NCI-H2196 (cell line): Measurements from ENCODE around the gene JAZF1.

Source experiments
- DNase-seq: peaks from one replicate; lab custom pipeline; 2025; ENCODE audit not compliant: unreplicated experiment; lab: John Stamatoyannopoulos, UW

The JAZF1 gene

DNA sequence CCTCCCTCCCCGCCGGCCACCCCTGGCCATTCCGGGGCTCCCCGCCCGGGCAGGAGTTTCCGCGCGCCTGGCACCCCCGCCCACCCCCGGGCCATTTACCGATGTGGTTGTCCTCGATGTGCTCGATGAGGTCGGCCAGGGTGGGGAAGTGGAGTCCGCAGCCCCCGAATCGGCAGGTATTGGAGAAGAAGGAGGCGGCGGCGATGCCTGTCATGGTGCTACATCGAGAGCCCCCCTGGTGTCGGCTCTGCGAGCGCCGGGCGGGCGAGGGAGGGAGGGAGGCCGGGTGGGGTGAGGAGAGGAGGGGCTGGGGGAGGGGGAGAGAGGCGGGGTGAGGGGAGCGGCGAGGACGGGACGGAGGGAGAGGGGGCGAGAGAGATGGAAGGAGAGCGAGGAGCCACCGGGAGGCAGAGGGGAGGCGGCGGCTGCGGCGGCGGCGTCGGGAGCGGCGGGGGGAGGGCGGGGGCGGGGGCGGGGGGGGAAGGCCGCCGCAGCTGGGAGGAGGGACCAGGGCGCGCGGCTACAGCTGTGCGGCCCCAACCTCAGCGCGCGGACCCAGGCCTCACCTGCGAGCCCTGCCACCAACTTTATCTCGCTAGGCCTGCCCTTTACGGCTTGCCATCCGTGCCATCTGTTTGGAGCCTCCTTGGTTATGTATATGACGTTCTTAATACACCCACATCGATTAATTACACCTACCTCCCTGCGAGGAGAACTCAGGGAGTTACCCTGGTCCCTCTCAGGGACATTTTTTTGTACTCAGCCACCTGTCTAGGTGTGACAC is at the start of gene JAZF1:
Gene JAZF1 (minus strand): TSS at position 432 of the 784 bp plus-strand sequence.
- DNase-seq, result peak; percentile 26

DNA sequence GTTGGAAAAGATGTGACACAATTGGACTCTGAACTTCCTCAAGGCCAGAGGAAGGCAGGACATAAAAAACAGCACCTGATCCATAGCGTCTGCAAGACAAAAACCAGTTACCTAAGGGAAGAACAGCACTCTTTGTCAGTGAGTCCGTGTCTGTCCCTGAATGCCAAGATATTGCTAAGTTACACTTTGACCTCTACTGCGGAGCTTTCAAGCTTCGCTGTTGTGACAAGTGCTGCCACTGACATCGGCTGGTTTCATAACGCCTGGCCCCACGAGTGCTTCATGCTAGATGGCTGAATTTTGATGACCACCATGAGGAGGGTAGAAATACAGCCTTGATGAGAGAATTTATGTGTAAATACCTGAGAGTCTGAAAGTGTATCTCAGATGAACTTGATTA is 49.7 kb upstream of the JAZF1 start:
- DNase-seq, result no peak

DNA sequence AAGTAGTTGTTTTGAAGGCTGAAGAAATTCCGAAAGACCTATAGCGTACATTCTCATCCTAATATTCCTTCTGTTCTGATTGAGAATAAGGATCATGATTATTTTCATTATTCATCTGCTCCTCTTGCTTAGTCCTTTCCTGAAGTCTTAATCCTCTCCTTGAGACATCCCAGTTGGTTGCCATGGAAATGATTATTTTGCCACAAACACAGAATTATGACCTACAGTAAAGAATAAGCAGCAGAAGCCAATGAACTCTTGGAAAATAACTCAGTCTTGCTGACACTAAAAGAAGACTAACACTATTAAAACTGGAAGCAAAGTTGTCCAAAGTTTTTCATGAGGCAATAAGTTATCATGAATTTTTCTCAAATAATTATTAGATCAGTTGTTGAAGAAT is 47.8 kb upstream of the JAZF1 start:
- DNase-seq, result no peak

DNA sequence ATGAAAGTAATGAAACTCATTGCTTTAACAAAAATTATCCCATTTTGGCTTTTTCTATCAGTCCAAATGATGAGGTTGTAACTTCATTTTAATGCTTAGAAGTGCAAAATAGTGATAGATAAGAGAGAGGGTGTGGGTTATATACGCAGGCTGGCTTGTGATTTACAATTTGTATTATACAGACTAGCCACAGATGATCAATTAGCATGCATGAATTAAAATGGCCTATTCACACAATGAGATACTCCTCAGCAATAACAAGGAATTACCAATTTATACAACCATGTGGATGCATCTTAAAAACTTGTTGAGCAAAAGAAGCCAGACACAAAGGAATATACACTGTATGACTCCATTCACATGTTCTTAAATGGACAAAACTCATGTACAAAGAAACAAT is 45.4 kb upstream of the JAZF1 start:
- no peak for DNase-seq

DNA sequence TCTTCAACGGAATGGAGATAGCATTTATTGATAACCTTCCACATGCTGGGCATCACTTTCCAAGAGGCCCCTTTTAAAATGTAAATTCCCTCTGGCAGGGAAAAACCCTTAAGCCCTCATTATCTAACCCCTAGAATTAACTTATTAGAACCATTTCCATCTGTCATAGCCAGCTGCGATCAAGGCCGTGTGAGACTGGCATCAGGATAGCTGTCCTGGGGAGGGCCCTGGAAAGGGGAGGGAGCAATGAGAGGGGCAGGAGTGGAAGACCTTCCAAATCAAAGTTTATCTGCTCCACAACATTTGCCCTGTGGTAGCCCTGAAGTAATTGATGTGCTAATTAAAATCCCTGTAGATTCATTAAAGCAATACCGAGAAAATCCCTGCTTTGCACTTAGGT is 45.0 kb upstream of the JAZF1 start:
- DNase-seq, result no peak

DNA sequence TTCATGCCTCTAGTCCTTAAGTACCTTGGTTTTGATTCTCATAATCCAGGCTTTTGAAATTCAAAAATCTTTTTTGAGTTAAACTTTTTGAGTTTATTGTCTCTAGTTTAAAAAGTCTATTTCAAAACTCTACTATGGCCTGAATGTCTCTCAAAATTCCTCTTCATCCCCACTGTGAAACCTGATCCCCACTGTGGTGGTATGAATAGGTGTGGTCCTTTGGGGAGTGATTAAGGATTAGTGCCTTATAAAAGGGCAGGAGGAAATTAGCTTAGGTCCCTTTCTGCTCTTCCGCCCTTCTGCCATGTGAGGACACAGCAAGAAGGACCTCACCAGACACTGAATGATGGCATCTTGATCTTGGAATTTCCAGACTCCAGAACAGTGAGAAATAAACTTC is 44.1 kb upstream of the JAZF1 start:
- no peak for DNase-seq

DNA sequence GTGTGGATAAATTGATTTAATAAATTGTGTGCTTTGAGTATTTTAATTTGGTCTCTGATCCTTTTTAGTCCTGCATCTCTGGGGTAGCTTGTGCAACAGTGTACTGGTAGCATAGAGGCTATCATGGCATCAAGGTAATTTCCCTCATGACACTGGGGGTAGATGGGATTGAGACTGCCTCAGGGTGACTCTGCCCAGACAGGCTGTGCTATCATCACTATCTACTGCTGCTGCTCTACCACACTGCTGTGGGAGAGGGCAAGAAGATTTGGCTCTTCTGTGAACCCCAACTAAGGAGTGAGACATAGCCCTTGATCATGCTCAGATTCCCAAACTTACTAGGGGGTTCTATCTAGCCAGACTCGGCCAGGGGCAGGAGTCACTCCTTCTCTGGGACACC is 43.6 kb upstream of the JAZF1 start:
- DNase-seq, result no peak

DNA sequence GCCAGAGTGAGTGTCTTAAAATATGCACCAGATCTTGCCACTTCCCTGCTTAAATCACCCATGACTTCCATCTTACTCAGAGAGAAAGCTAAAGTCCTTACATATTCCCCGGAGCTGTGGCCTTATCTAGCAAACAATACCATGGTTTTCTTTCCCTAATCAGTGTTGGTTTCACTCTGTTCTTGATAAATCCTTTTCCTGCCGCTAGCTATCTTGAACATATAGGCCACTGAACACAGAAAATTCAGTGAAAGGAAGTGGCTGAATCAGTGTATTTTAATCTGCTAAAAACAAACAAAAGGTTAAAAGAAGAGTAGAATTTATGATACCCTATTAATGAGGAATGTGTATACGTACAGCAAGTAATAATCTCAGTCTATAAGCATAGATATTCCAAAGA is 42.0 kb upstream of the JAZF1 start:
- no peak for DNase-seq

DNA sequence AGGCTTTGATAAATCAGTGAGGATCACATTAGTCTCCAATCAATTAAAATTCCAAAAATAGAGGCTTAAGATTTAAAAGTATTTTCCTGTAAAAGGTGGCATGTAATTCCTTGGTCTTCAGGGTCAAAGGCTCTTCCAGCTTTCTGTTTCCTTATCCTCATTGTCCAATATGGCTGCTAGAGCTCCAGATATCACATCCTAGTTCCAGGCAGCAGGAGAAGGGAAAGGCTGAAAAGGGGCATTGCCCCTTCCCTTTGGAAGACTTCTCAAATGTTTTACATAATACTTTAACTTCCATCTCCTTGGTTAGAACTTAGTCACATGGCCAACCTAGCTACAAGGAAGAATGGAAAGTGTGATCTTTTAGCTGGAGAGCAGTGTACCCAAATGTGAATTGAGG is 39.2 kb upstream of the JAZF1 start:
- no peak for DNase-seq

DNA sequence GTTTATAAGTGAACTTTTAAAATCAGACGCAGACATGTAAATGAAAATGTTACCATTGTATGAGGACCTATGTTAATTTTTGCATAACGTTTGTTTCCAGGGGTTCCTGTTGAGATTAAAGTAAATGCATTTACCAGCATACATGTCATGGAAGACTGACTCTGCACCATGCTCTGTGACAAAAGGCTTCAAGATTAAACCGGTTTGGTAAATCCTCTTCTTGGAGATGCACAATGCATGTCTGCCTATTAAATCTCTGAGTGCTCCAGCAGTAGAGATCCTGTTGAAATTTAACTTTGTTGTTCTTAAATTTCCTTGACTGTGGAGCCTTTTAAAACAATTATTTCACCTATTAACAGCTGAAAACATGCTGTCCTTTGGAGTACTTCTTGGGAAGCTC is 36.5 kb upstream of the JAZF1 start:
- no peak for DNase-seq

DNA sequence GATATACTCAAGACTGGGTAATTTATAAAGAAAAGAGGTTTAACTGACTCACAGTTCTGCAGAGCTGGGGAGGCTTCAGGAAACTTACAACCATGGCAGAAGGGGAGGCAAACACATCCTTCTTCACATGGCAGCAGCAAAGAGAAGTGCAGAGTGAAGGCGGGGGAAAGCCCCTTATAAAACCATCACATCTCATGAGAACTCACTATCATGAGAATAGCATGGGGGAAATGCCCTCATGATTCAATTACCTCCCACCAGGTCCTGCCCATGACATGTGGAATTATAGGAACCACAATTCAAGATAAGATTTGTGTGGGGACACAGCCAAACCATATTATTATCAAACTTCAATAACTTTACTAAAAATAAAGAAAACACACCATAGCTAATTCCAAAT is 30.4 kb upstream of the JAZF1 start:
- DNase-seq, result no peak

DNA sequence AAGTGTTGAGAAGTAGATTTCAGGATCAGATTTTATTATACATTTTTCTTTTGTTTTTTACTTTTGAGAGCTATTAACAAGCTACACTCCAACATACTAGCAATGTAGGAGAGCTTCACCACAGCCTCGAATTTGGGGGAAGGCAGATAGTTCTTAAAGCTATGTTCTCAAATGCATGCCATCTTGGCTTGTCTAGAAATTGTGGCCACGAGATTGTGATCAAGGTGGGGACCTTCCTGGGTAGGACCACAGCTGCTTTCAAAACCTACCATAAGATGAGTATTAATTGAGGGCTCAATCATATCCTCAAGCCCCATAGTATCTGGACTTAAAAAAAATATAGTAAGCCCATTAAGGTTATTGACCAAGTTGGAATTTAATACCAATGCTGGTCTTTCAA is 27.9 kb upstream of the JAZF1 start:
- DNase-seq, result no peak

DNA sequence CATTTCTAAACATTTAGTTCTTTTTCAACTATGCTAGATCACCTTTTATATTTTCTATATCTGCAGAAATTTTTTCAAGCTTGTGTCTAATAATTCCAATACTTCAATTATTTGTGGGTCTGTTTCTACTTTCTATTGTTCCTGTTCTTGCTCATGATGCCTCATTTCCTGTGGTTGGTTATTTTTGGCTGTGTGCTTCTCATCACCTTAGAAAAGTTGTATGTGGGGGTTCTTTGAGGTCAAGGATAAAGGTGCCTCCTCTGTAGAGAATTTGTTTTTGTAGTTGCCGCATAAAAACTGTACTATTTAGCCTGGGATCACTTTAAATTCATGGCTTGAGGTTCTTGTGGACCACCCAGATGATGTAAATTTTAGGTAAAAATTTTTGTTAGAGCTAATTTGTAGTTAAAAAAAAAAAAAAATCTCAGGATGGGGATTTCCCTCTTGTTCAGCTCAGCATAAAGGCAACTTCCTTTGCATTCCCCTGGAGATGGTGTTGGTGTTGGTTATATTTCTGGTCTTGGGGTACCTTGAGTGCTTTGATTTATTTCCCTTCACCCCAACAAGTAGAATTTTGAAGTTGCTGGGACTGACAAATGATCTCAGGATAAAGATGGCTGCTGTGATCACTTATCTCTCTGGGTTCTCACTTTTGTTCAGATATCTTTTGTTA is 27.0 kb upstream of the JAZF1 start:
- no peak for DNase-seq

DNA sequence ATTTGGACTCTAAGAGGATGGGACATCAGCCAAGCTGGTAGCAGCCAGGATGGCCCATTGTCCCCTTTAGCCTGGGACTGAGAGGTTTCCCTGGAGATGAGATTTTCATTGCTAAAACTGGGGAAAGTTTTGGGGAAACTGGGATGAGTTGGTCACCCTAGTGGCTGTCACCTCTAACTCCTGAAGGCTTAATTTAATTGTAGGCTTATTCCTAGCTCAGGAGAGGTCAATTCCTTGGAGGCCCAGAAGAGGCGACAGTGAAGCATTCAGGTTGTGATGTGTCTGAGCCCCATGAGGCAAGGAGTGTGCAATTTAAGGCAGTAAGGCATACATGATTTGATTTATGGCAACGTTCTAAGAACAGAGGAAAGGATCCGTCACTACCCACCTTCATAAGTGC is 24.9 kb upstream of the JAZF1 start:
- DNase-seq, result no peak

DNA sequence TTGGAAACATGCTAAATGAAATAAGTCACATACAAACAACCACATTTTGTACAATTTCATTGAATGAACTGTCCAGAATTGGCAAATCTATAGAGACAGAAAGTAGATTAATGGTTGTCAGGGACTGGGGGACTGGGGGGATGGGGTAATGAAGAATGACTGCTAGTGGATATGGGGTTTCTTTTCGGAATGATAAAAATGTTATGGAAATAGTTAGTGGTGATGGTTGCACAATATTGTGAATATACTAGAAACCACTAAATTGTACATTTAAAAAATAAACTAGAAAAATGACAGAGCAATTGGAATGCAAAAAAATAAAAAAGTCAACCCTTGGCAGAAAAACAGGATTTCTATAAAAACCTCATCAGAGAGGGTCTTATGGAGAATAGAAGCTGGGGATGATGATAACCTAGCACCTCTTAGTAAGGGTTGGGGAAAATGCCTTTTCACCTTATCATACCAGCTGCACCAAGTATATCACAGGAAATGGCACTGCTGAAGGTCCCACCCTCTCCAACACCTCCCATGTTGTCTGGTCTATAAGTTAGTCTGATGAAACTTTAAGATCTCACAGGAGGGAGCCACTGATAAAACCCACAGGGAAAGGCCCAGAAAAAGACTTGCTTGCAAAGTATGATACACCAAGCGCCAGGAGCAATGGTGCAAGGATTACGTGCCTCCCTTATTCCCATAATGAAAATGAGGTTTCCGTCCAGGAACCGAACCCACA is 23.1 kb upstream of the JAZF1 start:
- no peak for DNase-seq

DNA sequence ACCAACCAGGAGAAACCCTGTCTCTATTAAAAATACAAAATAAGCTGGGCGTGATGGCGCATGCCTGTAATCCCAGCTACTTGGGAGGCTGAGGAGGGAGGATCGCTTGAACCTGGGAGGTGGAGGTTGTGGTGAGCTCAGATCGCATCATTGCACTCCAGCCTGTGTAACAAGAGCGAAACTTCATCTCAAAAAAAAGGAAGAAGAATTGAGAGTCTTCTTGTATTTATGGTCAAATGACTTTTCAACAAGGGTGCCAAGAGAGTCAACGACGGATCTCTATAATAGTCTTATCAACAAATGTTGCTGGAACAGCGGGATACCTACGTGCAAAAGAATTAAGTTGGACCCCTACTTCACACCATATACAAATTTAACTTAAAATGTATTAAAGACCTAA is 21.6 kb upstream of the JAZF1 start:
- DNase-seq, result no peak

DNA sequence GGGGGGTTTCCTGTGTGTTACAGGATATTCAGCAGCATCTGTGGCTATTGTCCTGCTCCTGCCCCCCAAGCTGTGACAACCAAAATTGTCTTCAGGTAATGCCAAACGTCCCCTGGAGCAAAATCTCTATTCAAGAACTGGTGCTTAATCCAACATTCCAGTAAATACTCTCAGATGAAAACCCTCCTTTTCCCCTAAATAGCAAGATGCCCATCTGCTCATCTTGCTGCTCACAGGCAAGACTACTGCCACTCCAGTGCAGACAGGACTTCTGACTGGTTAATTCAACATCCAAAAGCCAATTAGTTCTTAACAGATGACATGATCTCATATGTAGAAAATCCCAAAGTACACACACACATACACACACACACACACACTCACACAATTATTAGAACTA is 20.5 kb upstream of the JAZF1 start:
- no peak for DNase-seq

DNA sequence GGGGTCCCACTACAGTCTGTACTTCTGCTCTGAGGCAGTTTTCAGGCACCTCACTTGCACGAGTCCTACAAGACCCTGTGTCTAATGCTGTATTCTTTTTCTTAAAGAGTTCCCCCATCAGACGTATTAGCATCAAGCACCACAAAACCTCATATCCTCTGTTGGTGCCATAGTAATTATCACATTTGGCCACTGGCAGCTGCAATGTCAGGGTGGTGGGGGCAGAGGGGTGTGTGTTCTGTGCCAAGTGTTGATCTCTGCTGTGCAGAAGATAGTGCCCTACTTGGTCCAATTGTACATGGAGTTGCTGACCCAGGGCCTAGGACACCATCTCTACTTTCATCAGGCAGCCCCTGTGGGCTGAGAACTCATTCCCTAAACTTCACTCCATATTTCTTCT is 20.0 kb upstream of the JAZF1 start:
- no peak for DNase-seq

DNA sequence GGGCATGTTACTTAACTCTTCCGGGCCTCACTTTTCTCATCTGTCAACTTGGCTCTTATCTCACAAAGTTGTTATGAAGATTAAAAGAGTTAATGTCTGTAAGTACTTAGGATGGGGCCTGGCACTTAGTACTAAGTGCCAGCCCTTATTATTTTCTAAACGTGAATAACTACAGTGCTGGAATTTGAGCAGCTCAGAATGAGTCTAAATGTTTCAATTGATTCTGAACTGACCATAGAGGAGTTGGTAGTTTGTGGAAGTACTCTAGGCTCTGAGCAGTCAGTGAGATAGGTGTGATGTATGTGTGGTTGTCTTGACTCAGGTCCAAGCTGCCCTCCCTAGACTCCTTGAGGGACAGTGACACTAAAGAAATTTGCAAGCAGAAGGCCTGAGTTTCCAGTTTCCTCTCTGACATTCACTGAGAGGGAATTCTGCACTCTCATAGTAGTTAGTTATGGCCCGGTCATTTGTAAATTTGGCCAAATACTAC is 18.5 kb upstream of the JAZF1 start:
- DNase-seq, result no peak

DNA sequence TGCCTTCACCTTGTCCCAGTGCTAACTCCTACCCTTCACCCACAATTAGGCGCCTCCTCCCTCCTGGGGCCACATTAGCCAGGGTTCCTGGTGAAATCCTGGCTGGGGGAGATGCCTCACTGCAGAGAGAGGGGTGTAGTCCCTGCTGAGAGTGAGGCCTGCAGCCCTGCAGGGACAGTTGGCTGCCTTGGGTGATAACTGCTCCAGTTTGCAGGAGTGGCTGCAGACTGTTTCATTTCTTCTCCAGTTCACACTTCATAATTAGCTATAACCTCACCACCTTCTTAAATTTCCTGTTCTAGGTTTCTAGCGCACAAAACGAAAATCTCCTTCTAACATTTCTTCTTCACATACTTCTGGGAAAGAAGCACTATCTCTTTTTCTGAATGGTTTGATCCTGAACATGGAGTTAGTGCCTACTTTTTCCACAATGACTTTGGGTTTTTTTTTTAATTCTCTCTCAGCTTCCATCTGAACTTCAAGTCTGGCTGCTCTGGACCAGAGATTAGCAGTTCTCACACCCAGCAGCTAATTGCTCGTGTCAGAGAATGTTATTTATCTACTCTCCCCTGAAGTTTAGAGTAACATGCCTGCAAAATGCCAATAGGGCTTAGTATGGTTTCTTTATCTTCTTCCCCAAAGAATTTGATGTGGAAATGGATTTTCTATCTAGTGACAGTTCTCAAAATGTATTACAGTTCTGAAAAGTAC is 15.5 kb upstream of the JAZF1 start:
- DNase-seq, result no peak

DNA sequence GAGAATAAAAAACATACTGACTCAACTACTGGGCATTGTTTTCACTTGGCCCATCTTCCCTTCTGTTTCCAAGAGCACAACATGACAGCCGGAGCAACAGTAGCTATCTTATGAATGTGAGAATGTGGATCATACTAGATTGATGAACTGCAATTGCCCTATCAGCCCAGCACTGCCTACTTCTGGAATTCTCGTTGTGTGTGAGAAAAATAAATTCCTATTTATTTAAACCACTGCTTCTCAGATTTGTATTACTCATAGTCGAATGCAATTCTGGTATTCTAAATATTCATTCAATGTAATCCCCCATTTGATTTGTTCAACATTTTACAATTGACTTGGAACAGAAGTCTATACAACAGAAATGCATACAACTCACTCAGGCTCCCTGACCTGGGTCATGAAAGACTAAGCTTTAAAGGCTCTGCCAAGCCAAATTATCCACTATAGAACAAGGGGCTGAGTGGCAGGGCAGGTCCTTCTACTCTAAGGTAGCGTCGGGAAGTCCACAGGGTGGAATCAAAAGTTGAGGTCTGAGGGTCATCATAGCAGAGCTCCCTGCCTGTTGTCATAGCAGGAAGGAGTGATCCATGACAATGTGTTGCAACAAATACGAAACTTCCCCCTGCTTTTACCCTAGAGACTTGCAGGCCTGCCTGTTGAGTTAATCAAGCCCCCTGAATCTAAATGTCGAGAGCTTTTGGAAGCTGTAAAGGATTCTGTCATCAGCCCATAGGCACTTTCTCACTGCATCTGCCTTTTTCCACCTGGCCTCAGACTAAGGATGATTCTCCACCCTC is 12.4 kb upstream of the JAZF1 start:
- DNase-seq, result no peak
